ENCODE results near the gene PKP4. TPM values are rescaled to one million over a fixed set of nuclear protein-coding genes. Genes with fewer than 3 reads are reported as not detected.
"Not testable (repeated sequence)": the region's sequence is repeated elsewhere in the genome, so short reads cannot be mapped to it uniquely, and the experiment has no call there.

PKP4 gene
- total RNA-seq, 1 donor from 2014 or later = 62.9 TPM

DNA sequence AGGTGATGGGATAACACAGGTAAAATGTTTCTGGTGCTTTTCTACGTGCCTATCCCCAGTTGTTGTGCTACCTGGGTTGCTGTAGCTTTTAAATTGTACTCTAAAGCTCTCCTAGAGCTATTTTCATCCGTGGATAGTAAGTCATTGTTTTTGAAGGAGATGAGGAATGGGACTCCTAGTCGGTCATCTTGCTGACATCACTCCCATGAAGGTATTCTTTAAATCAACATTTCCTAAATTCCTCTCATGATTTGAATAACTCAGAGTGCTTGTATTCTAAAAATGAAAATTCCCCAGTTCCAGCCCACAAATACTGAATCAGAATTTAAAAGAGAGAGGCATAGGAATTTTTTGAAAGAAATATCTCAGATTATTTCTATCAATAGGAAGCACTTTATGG lies 44.5 kb upstream of the PKP4 start:
- no peak overlapping the region for H3K27ac Mint-ChIP-seq
- DNase-seq (ENCODE audit: low spot score, unreplicated experiment) = no peak

DNA sequence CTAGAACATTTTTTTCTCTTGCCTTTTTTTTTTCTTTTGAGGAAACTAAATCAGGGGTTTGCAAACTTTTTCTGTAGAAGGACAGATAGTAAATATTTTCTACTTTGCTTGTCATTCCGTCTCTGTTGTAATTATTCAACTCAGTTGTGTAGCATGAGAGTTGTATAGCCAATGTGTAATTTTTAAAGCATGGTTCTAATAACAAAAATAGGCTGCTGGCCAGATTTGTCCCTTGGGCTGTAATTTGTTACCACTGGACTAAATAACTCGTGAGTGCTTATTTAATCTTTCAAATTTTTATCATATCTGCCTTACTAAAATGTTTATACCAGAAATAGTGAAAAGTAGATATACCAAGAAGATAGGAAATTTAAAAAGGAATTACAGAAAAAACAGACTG lies 43.2 kb upstream of the PKP4 start:
- TF ChIP-seq, protein P1, sequence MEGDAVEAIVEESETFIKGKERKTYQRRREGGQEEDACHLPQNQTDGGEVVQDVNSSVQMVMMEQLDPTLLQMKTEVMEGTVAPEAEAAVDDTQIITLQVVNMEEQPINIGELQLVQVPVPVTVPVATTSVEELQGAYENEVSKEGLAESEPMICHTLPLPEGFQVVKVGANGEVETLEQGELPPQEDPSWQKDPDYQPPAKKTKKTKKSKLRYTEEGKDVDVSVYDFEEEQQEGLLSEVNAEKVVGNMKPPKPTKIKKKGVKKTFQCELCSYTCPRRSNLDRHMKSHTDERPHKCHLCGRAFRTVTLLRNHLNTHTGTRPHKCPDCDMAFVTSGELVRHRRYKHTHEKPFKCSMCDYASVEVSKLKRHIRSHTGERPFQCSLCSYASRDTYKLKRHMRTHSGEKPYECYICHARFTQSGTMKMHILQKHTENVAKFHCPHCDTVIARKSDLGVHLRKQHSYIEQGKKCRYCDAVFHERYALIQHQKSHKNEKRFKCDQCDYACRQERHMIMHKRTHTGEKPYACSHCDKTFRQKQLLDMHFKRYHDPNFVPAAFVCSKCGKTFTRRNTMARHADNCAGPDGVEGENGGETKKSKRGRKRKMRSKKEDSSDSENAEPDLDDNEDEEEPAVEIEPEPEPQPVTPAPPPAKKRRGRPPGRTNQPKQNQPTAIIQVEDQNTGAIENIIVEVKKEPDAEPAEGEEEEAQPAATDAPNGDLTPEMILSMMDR (IDR thresholded peaks at IDR 0.05; ENCODE audit: unreplicated experiment) = no peak
- DNase-seq (ENCODE audit: low spot score, unreplicated experiment) = no peak
- Mint-ChIP-seq H3K27ac (no peak overlapping the region), H3K27me3 (no peaks in the 10 kb centered on the region), H3K9me3 (ENCODE audit: low read depth) (peaks cover 28% of the 10 kb centered on the region), H3K4me3 (ENCODE audit: low read depth) (no peak overlapping the region), H3K36me3 (ENCODE audit: insufficient read depth) (peaks cover 2% of the 10 kb centered on the region), H3K4me1 (ENCODE audit: low read depth) (peaks cover 2% of the 10 kb centered on the region)

More for the DNA sequence above, 44.5 kb upstream of the PKP4 start:
- peaks cover 2% of the 10 kb centered on the region for H3K4me1 Mint-ChIP-seq (ENCODE audit: low read depth)
- TF ChIP-seq, protein P1 (IDR thresholded peaks at IDR 0.05; ENCODE audit: unreplicated experiment) = no peak
- peaks cover 28% of the 10 kb centered on the region for H3K9me3 Mint-ChIP-seq (ENCODE audit: low read depth)
- H3K36me3 Mint-ChIP-seq (ENCODE audit: insufficient read depth) = peaks cover 2% of the 10 kb centered on the region
- H3K27me3 Mint-ChIP-seq = no peaks in the 10 kb centered on the region
- no peak overlapping the region for H3K4me3 Mint-ChIP-seq (ENCODE audit: low read depth)

DNA sequence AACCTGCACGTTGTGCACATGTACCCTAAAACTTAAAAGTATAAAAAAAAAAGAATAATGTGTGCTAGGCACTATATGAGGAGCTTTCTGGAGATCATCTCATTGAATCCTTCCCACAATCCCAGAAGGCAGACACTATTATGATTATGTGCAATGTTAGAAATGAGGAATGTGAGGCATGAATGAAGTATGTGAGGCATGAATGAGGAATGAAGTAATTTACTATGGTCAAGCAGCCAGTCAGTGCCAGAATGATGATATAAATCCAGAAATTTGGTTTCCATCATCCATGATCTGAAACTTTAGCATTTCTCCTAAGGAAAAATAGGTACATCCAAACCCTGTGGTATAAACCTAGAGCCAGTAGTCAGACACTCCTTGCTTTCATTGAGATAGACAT lies 42.2 kb upstream of the PKP4 start:
- Mint-ChIP-seq H3K27me3 (no peaks in the 10 kb centered on the region), H3K36me3 (ENCODE audit: insufficient read depth) (peaks cover 2% of the 10 kb centered on the region), H3K4me3 (ENCODE audit: low read depth) (no peak overlapping the region), H3K9me3 (ENCODE audit: low read depth) (peaks cover 27% of the 10 kb centered on the region), H3K4me1 (ENCODE audit: low read depth) (peaks cover 2% of the 10 kb centered on the region), H3K27ac (no peak overlapping the region)
- TF ChIP-seq, protein P1 (IDR thresholded peaks at IDR 0.05; ENCODE audit: unreplicated experiment) = no peak
- DNase-seq (ENCODE audit: low spot score, unreplicated experiment) = no peak

DNA sequence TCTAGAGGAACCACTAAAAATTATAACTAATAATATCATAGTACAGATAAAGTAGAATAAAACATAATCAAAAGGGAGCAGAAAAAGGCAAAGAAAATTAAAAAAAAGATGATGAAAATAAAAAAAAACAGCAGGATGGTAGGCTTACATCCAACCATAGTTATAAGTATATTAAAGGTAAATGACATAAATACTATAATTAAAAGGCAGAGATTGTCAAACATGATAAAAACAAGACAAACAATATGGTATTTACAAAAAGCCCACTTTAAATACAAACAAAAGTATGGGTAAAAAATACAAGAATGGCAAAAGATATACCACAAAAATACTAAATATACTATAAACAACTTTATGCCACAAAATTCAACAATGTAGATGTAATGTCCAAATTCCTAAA lies 24.6 kb upstream of the PKP4 start:
- no peaks in the 10 kb centered on the region for H3K36me3 Mint-ChIP-seq (ENCODE audit: insufficient read depth)
- TF ChIP-seq, protein P1 (IDR thresholded peaks at IDR 0.05; ENCODE audit: unreplicated experiment) = no peak
- H3K27me3 Mint-ChIP-seq = no peaks in the 10 kb centered on the region
- H3K4me1 Mint-ChIP-seq (ENCODE audit: low read depth) = no peaks in the 10 kb centered on the region
- H3K27ac Mint-ChIP-seq = no peak overlapping the region
- no peak for DNase-seq (ENCODE audit: low spot score, unreplicated experiment)
- H3K9me3 Mint-ChIP-seq (ENCODE audit: low read depth) = peaks cover 28% of the 10 kb centered on the region
- no peak overlapping the region for H3K4me3 Mint-ChIP-seq (ENCODE audit: low read depth)

DNA sequence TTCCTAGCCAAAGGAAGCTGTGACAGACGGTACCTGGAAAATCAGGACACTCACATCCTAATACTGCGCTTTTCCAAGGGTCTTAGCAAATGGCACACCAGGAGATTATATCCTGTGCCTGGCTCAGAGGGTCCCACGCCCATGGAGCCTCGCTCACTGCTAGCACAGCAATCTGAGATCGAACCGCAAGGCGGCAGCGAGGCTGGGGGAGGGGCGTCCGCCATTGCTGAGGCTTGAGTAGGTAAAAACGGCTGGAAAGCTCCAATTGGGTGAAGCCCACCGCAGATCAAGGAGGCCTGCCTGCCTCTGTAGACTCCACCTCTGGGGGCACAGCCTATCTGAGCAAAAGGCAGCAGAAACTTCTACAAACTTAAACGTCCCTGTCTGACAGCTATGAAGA lies 23.0 kb upstream of the PKP4 start:
- not testable (repeated sequence) for H3K27me3 Mint-ChIP-seq; H3K27ac Mint-ChIP-seq; H3K4me1 Mint-ChIP-seq (ENCODE audit: low read depth); H3K4me3 Mint-ChIP-seq (ENCODE audit: low read depth); H3K36me3 Mint-ChIP-seq (ENCODE audit: insufficient read depth); DNase-seq (ENCODE audit: low spot score, unreplicated experiment)
- peaks cover 24% of the 10 kb centered on the region for H3K9me3 Mint-ChIP-seq (ENCODE audit: low read depth)

DNA sequence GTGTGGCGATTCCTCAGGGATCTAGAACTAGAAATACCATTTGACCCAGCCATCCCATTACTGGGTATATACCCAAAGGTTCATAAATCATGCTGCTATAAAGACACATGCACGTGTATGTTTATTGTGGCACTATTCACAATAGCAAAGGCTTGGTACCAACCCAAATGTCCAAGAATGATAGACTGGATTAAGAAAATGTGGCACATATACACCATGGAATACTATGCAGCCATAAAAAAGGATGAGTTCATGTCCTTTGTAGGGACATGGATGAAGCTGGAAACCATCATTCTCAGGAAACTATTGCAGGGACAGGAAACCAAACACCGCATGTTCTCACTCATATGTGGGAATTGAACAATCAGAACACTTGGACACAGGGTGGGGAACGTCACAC lies 17.7 kb upstream of the PKP4 start:
- not testable (repeated sequence) for H3K36me3 Mint-ChIP-seq (ENCODE audit: insufficient read depth); H3K27ac Mint-ChIP-seq; H3K4me3 Mint-ChIP-seq (ENCODE audit: low read depth); H3K27me3 Mint-ChIP-seq; DNase-seq (ENCODE audit: low spot score, unreplicated experiment); H3K4me1 Mint-ChIP-seq (ENCODE audit: low read depth)
- peaks cover 29% of the 10 kb centered on the region for H3K9me3 Mint-ChIP-seq (ENCODE audit: low read depth)
